Measurements from ENCODE around the gene LRMDA. TPM values are rescaled to one million over a fixed set of nuclear protein-coding genes. Genes with fewer than 3 reads are reported as not detected.

LRMDA gene
- total and polyA plus RNA-seq, 4 experiments from 2014 or later, result not detected

GRCh38 chr10:75929630-75930161 is 498.3 kb downstream of the LRMDA start:
- H3K9me3 Mint-ChIP-seq, result peaks cover 0 to 6% (median 0%) of the 10 kb centered on the region in 8 donors
- H3K27me3 Mint-ChIP-seq, result peaks cover 2 to 5% of the 10 kb centered on the region in 2 donors
- intact Hi-C loops (cut with micrococcal nuclease), result no loop called here
- no peaks in the 10 kb centered on the region for H3K36me3 Mint-ChIP-seq
- ChIA-PET POLR2A (ENCODE audit: partially characterized antibody) (no interaction called here), CTCF (ENCODE audit: partially characterized antibody) (no interaction called here)
- no peak for DNase-seq
- H3K4me3 Mint-ChIP-seq, result no peak overlapping the region
- H3K27me3 ChIP-seq (ENCODE audit: insufficient read depth, low read length), result no peaks in the 10 kb centered on the region
- no peak overlapping the region for H3K27ac Mint-ChIP-seq
- H3K27ac ChIP-seq (ENCODE audit: low read depth, low read length), result no peak overlapping the region
- H3K4me1 ChIP-seq (ENCODE audit: insufficient read depth, low read length), result no peaks in the 10 kb centered on the region
- H3K36me3 ChIP-seq (ENCODE audit: insufficient read depth, low read length), result no peaks in the 10 kb centered on the region
- H3K9me3 ChIP-seq (ENCODE audit: control insufficient read depth in 1 of 2, low read length in 2 of 2), result no peaks in the 10 kb centered on the region
- no peak overlapping the region for H3K4me3 ChIP-seq (ENCODE audit: low read length in 2 of 2)
- no peaks in the 10 kb centered on the region for H3K4me1 Mint-ChIP-seq

- intact Hi-C loops (cut with micrococcal nuclease), result no loop called here
- H3K4me3 ChIP-seq (ENCODE audit: low read length in 2 of 2), result no peak overlapping the region
- no peaks in the 10 kb centered on the region for H3K36me3 ChIP-seq (ENCODE audit: insufficient read depth, low read length)
- no peak overlapping the region for H3K4me3 Mint-ChIP-seq
- CTCF ChIA-PET (ENCODE audit: partially characterized antibody), result interaction anchor here (1.3 kb wide), 1 partner anchor 11 kb away, joined by 3 read pairs; no protein-coding TSS in a partner anchor
- H3K27ac Mint-ChIP-seq, result no peak overlapping the region
- DNase-seq, result no peak
- POLR2A ChIA-PET (ENCODE audit: partially characterized antibody), result no interaction called here
- H3K27me3 Mint-ChIP-seq, result peaks cover 0 to 7% of the 10 kb centered on the region in 2 donors
- no peaks in the 10 kb centered on the region for H3K9me3 ChIP-seq (ENCODE audit: control insufficient read depth in 1 of 2, low read length in 2 of 2)
- no peaks in the 10 kb centered on the region for H3K27me3 ChIP-seq (ENCODE audit: insufficient read depth, low read length)
- H3K4me1 ChIP-seq (ENCODE audit: insufficient read depth, low read length), result no peaks in the 10 kb centered on the region
- peaks cover 0 to 6% (median 0%) of the 10 kb centered on the region in 8 donors for H3K9me3 Mint-ChIP-seq
- H3K4me1 Mint-ChIP-seq, result no peaks in the 10 kb centered on the region
- H3K27ac ChIP-seq (ENCODE audit: low read depth, low read length), result no peak overlapping the region
- H3K36me3 Mint-ChIP-seq, result no peaks in the 10 kb centered on the region
Measured at GRCh38 chr10:75932921-75933320, 501.5 kb downstream of the LRMDA start.

- Mint-ChIP-seq H3K4me3 (no peak overlapping the region), H3K27ac (no peak overlapping the region), H3K36me3 (no peaks in the 10 kb centered on the region), H3K27me3 (peaks cover 0 to 7% of the 10 kb centered on the region in 2 donors), H3K4me1 (no peaks in the 10 kb centered on the region), H3K9me3 (no peaks in the 10 kb centered on the region)
- Histone ChIP-seq H3K36me3 (ENCODE audit: insufficient read depth, low read length) (no peaks in the 10 kb centered on the region), H3K27ac (ENCODE audit: low read depth, low read length) (no peak overlapping the region), H3K27me3 (ENCODE audit: insufficient read depth, low read length) (no peaks in the 10 kb centered on the region), H3K4me3 (ENCODE audit: low read length in 2 of 2) (no peak overlapping the region), H3K4me1 (ENCODE audit: insufficient read depth, low read length) (no peaks in the 10 kb centered on the region), H3K9me3 (ENCODE audit: control insufficient read depth in 1 of 2, low read length in 2 of 2) (no peaks in the 10 kb centered on the region)
- intact Hi-C loops (cut with micrococcal nuclease), result no loop called here
- POLR2A ChIA-PET (ENCODE audit: partially characterized antibody), result no interaction called here
- CTCF ChIA-PET (ENCODE audit: partially characterized antibody), result no interaction called here
- no peak for DNase-seq
Measured at GRCh38 chr10:75935240-75935639, 503.8 kb downstream of the LRMDA start.

- H3K4me1 ChIP-seq (ENCODE audit: insufficient read depth, low read length), result no peaks in the 10 kb centered on the region
- H3K27me3 ChIP-seq (ENCODE audit: insufficient read depth, low read length), result no peaks in the 10 kb centered on the region
- Mint-ChIP-seq H3K27me3 (peaks cover 0 to 7% of the 10 kb centered on the region in 2 donors), H3K36me3 (no peaks in the 10 kb centered on the region), H3K4me1 (no peaks in the 10 kb centered on the region), H3K27ac (no peak overlapping the region), H3K4me3 (no peak overlapping the region), H3K9me3 (no peaks in the 10 kb centered on the region)
- ChIA-PET POLR2A (ENCODE audit: partially characterized antibody) (no interaction called here), CTCF (ENCODE audit: partially characterized antibody) (no interaction called here)
- no peaks in the 10 kb centered on the region for H3K36me3 ChIP-seq (ENCODE audit: insufficient read depth, low read length)
- H3K9me3 ChIP-seq (ENCODE audit: control insufficient read depth in 1 of 2, low read length in 2 of 2), result no peaks in the 10 kb centered on the region
- no peak for DNase-seq
- no peak overlapping the region for H3K4me3 ChIP-seq (ENCODE audit: low read length in 2 of 2)
- no peak overlapping the region for H3K27ac ChIP-seq (ENCODE audit: low read depth, low read length)
- intact Hi-C loops (cut with micrococcal nuclease), result no loop called here
Measured at GRCh38 chr10:75935650-75936400, 504.4 kb downstream of the LRMDA start.

GRCh38 chr10:75936841-75937240 is 505.4 kb downstream of the LRMDA start:
- Histone ChIP-seq H3K36me3 (ENCODE audit: insufficient read depth, low read length) (no peaks in the 10 kb centered on the region), H3K9me3 (ENCODE audit: control insufficient read depth in 1 of 2, low read length in 2 of 2) (no peaks in the 10 kb centered on the region), H3K27me3 (ENCODE audit: insufficient read depth, low read length) (no peaks in the 10 kb centered on the region), H3K27ac (ENCODE audit: low read depth, low read length) (no peak overlapping the region), H3K4me3 (ENCODE audit: low read length in 2 of 2) (no peak overlapping the region), H3K4me1 (ENCODE audit: insufficient read depth, low read length) (no peaks in the 10 kb centered on the region)
- Mint-ChIP-seq H3K27me3 (peaks cover 0 to 7% of the 10 kb centered on the region in 2 donors), H3K4me3 (no peak overlapping the region), H3K27ac (no peak overlapping the region), H3K4me1 (no peaks in the 10 kb centered on the region), H3K36me3 (no peaks in the 10 kb centered on the region), H3K9me3 (peaks cover 0 to under 1% (median 0%) of the 10 kb centered on the region in 8 donors)
- DNase-seq, result no peak
- ChIA-PET POLR2A (ENCODE audit: partially characterized antibody) (no interaction called here), CTCF (ENCODE audit: partially characterized antibody) (no interaction called here)
- intact Hi-C loops (cut with micrococcal nuclease), result no loop called here

GRCh38 chr10:75937823-75938222 is 506.4 kb downstream of the LRMDA start:
- H3K27me3 ChIP-seq (ENCODE audit: insufficient read depth, low read length), result no peaks in the 10 kb centered on the region
- intact Hi-C loops (cut with micrococcal nuclease), result no loop called here
- Mint-ChIP-seq H3K27ac (no peak overlapping the region), H3K27me3 (peaks cover 0 to 7% of the 10 kb centered on the region in 2 donors), H3K9me3 (peaks cover 0 to 3% (median 0%) of the 10 kb centered on the region in 8 donors), H3K4me3 (no peak overlapping the region), H3K36me3 (no peaks in the 10 kb centered on the region), H3K4me1 (no peaks in the 10 kb centered on the region)
- H3K36me3 ChIP-seq (ENCODE audit: insufficient read depth, low read length), result no peaks in the 10 kb centered on the region
- no peak overlapping the region for H3K27ac ChIP-seq (ENCODE audit: low read depth, low read length)
- ChIA-PET POLR2A (ENCODE audit: partially characterized antibody) (no interaction called here), CTCF (ENCODE audit: partially characterized antibody) (no interaction called here)
- H3K4me3 ChIP-seq (ENCODE audit: low read length in 2 of 2), result no peak overlapping the region
- H3K9me3 ChIP-seq (ENCODE audit: control insufficient read depth in 1 of 2, low read length in 2 of 2), result no peaks in the 10 kb centered on the region
- no peaks in the 10 kb centered on the region for H3K4me1 ChIP-seq (ENCODE audit: insufficient read depth, low read length)
- DNase-seq, result no peak

- Mint-ChIP-seq H3K4me1 (no peaks in the 10 kb centered on the region), H3K27me3 (peaks cover 0 to 7% of the 10 kb centered on the region in 2 donors), H3K9me3 (peaks cover 0 to 3% (median 0%) of the 10 kb centered on the region in 8 donors), H3K27ac (no peak overlapping the region), H3K36me3 (no peaks in the 10 kb centered on the region), H3K4me3 (no peak overlapping the region)
- no peak overlapping the region for H3K27ac ChIP-seq (ENCODE audit: low read depth, low read length)
- no peak for DNase-seq
- H3K4me3 ChIP-seq (ENCODE audit: low read length in 2 of 2), result no peak overlapping the region
- ChIA-PET CTCF (ENCODE audit: partially characterized antibody) (no interaction called here), POLR2A (ENCODE audit: partially characterized antibody) (no interaction called here)
- intact Hi-C loops (cut with micrococcal nuclease), result no loop called here
- no peaks in the 10 kb centered on the region for H3K27me3 ChIP-seq (ENCODE audit: insufficient read depth, low read length)
- H3K9me3 ChIP-seq (ENCODE audit: control insufficient read depth in 1 of 2, low read length in 2 of 2), result no peaks in the 10 kb centered on the region
- H3K36me3 ChIP-seq (ENCODE audit: insufficient read depth, low read length), result no peaks in the 10 kb centered on the region
- no peaks in the 10 kb centered on the region for H3K4me1 ChIP-seq (ENCODE audit: insufficient read depth, low read length)
Measured at GRCh38 chr10:75938380-75939122, 507.1 kb downstream of the LRMDA start.
